Lower leg skin (tissue), 4 donors: ENCODE measurements around the gene CD247. TPM values are rescaled to one million over a fixed set of nuclear protein-coding genes. Genes with fewer than 3 reads are reported as not detected.

Source experiments
- DNase-seq, 2 donors: peaks; one replicate each; pipeline ENCODE4 v3.0.0-alpha.2; 2019; ENCODE audit warnings: low spot score in 2 of 2
- H3K4me3 ChIP-seq: fragments of 200-600 bp; sonication (generic); 2 replicates; pipeline ENCODE4 v1.5.1; 2017; ENCODE audit warnings: mild to moderate bottlenecking, low read depth; ENCODE audit not compliant: poor library complexity, severe bottlenecking
- CTCF ChIP-seq, 3 donors: fragments of 450-650 bp; IDR thresholded peaks; one replicate each; pipeline ENCODE4 v1.5.1; 2016; ENCODE audit warnings: antibody characterized with exemption in 3 of 3, mild to moderate bottlenecking in 3 of 3, moderate library complexity in 2 of 3
- POLR2A ChIP-seq, 2 donors: fragments of 450-650 bp; IDR thresholded peaks; one replicate each; pipeline ENCODE4 v1.6.1; 2016 to 2017; ENCODE audit warnings: antibody characterized with exemption in 2 of 2, mild to moderate bottlenecking in 1 of 2, moderate library complexity in 1 of 2
- WGBS, 2 donors: methylation state at CpG; one replicate each; pipeline ENCODE4 v1.1.5; 2018; 5-methylcytosine and 5-hydroxymethylcytosine counted together
- intact Hi-C: fragments of 100-400 bp; cut with DNase I; formaldehyde crosslinking; loops from one replicate; pipeline ENCODE4 v1.15.0; 2023; ENCODE audit warnings: low total_unique reads
- total RNA-seq, 4 donors: library from RNA; depleted of rRNA; stranded (reverse); fragments of >200 nt; gene quantifications; one replicate each; pipeline ENCODE4 v1.1.0, GENCODE V29; 2016

Gene CD247
- total RNA-seq, 4 donors from 2014 or later = 0.27 to 0.61 (median 0.58) TPM; not detected in 1

- no peak overlapping the region for H3K4me3 ChIP-seq
- TF ChIP-seq POLR2A (IDR thresholded peaks at IDR 0.05) (no peak), CTCF (IDR thresholded peaks at IDR 0.05) (no peak)
- intact Hi-C loops = no loop called here
- no peak for DNase-seq
- WGBS, 2 donors = 78 to 81% methylated on average over 8 of the region's 8 CpGs
Observed at GRCh38 chr1:167456926-167457325, 61.4 kb downstream of the CD247 start.

- no peak overlapping the region for H3K4me3 ChIP-seq
- no peak for TF ChIP-seq CTCF (IDR thresholded peaks at IDR 0.05)
- TF ChIP-seq POLR2A (IDR thresholded peaks at IDR 0.05) = no peak
- DNase-seq = peak in 1 of 2 donors; percentile 80
- 90 to 94% methylated on average over 5 of the region's 5 CpGs for WGBS, 2 donors
- intact Hi-C loops = no loop called here
Observed at GRCh38 chr1:167456524-167456923, 61.8 kb downstream of the CD247 start.

GRCh38 chr1:167455786-167456446 is 62.4 kb downstream of the CD247 start:
- intact Hi-C loops = no loop called here
- TF ChIP-seq POLR2A (IDR thresholded peaks at IDR 0.05) (no peak), CTCF (IDR thresholded peaks at IDR 0.05) (no peak)
- peak overlapping the region; percentile 61 for H3K4me3 ChIP-seq
- 1 to 3% methylated on average over 8 to 21 of the region's 23 CpGs for WGBS, 2 donors
- DNase-seq = peak in 1 of 2 donors; percentile 90

GRCh38 chr1:167454894-167455785 is 63.2 kb downstream of the CD247 start:
- intact Hi-C loops = no loop called here
- TF ChIP-seq POLR2A (IDR thresholded peaks at IDR 0.05) (no peak), CTCF (IDR thresholded peaks at IDR 0.05) (no peak)
- DNase-seq = peak in 1 of 2 donors; percentile 94
- 0% methylated on average over 15 to 40 of the region's 85 CpGs for WGBS, 2 donors
- H3K4me3 ChIP-seq = peak overlapping the region; percentile 61

- 24 to 35% methylated on average over 14 to 19 of the region's 19 CpGs for WGBS, 2 donors
- intact Hi-C loops = no loop called here
- TF ChIP-seq CTCF (IDR thresholded peaks at IDR 0.05) = no peak
- TF ChIP-seq POLR2A (IDR thresholded peaks at IDR 0.05) = no peak
- DNase-seq = peak in 1 of 2 donors; percentile 68
- peak overlapping the region; percentile 61 for H3K4me3 ChIP-seq
Observed at GRCh38 chr1:167454304-167454893, 63.9 kb downstream of the CD247 start.
